Vagina (tissue), 2 donors: ENCODE data around the gene NAA40.
A peak's percentile ranks its signal among the peaks of the same experiment; 100 is the strongest.

ENCODE experiments used
- POLR2A ChIP-seq, 2 donors: fragments of 450-650 bp; IDR thresholded peaks; one replicate each; pipeline ENCODE4 v1.6.1; 2017; ENCODE audit warnings: antibody characterized with exemption in 2 of 2, mild to moderate bottlenecking in 2 of 2, moderate library complexity in 2 of 2
- POLR2AphosphoS5 ChIP-seq, 2 donors: sonication (generic); formaldehyde crosslinking; IDR thresholded peaks; one replicate each; pipeline ENCODE4 v1.9.0; 2017; ENCODE audit warnings: antibody characterized with exemption in 2 of 2, mild to moderate bottlenecking in 2 of 2, low read depth in 1 of 2; ENCODE audit not compliant: insufficient read depth in 1 of 2
- TF ChIP-seq, protein P1 (sequence below), 3 experiments: fragments of 450-650 bp in 2 of 3; fragments of 200-600 bp in 1 of 3; sonication (generic) in 1 of 3; IDR thresholded peaks; one replicate each; pipeline ENCODE4 v1.5.1; 2017 to 2019; ENCODE audit warnings: antibody characterized with exemption in 3 of 3, mild to moderate bottlenecking in 2 of 3, moderate library complexity in 2 of 3

DNA sequence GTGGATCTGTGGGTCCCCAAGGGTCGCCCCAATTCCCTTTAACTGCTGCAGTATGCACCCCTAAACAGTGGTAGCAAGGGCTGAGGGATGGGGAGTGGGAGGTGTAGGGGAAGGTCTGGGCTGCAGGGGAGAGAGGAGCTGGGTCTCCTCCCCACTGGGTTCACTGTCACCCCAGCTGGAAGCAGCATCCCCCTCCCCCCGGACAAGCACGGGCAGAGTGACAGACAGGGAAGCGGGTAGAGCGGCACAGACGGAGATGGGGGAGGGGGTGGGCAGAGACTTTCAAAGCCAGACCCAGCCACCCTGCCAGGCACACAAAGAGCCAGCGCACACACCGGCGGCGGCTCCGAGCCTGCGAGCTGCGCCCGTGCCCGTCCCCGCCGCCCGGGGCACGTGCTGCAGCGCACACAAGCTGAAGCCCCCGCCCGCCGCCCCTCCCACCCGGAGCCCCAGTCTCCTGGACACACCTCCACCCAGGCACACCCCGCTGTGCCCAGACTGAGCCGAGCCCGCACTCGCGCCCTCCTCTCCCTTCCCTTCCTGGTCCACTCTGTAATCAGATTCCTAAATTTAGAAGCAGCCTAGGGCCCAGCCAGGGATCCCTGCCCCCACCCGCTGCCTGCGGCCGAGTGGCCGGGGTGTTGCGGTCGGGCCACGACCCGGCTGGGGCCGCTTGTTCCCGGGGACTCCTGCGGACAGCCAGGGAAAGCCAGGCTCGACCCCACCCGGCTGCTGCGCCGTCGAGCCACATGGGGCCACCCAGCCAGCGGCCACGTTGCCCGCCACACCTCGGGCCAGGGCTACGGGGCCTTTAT is 20.9 kb upstream of the NAA40 start:
- TF ChIP-seq, protein P1, sequence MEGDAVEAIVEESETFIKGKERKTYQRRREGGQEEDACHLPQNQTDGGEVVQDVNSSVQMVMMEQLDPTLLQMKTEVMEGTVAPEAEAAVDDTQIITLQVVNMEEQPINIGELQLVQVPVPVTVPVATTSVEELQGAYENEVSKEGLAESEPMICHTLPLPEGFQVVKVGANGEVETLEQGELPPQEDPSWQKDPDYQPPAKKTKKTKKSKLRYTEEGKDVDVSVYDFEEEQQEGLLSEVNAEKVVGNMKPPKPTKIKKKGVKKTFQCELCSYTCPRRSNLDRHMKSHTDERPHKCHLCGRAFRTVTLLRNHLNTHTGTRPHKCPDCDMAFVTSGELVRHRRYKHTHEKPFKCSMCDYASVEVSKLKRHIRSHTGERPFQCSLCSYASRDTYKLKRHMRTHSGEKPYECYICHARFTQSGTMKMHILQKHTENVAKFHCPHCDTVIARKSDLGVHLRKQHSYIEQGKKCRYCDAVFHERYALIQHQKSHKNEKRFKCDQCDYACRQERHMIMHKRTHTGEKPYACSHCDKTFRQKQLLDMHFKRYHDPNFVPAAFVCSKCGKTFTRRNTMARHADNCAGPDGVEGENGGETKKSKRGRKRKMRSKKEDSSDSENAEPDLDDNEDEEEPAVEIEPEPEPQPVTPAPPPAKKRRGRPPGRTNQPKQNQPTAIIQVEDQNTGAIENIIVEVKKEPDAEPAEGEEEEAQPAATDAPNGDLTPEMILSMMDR (IDR thresholded peaks at IDR 0.05): no peak
- TF ChIP-seq POLR2A (IDR thresholded peaks at IDR 0.05) (no peak), POLR2AphosphoS5 (IDR thresholded peaks at IDR 0.05; ENCODE audit: insufficient read depth in 1 of 2, low read depth in 1 of 2) (peak in 1 of 2 donors; percentile 55)
